Memory B cell (primary cell): Measurements from ENCODE around the gene SLC6A16.
"Not testable (repeated sequence)": the region's sequence is repeated elsewhere in the genome, so short reads cannot be mapped to it uniquely, and the experiment has no call there.

Experiments used
- ATAC-seq: fragments of 150-1000 bp; cut with Tn5 transposase; 2 replicates; pipeline ENCODE4 v1.10.0; 2021; ENCODE audit warnings: low read depth, mild to moderate bottlenecking, moderate library complexity
- DNase-seq, 2 donors: peaks; one replicate each; pipeline ENCODE4 v3.0.0; 2022; ENCODE audit warnings: low spot score in 2 of 2
- H3K27ac Mint-ChIP-seq: one replicate; pipeline ENCODE4 v1.8.0; 2022; ENCODE audit warnings: mild to moderate bottlenecking, moderate library complexity, mixed read lengths
- H3K27me3 Mint-ChIP-seq: one replicate; pipeline ENCODE4 v1.8.0; 2022; ENCODE audit warnings: mixed read lengths
- H3K36me3 Mint-ChIP-seq: one replicate; pipeline ENCODE4 v1.8.0; 2022; ENCODE audit warnings: mild to moderate bottlenecking, mixed read lengths
- H3K4me1 Mint-ChIP-seq: one replicate; pipeline ENCODE4 v1.8.0; 2022; ENCODE audit warnings: mixed read lengths
- H3K4me3 Mint-ChIP-seq: one replicate; pipeline ENCODE4 v1.8.0; 2022; ENCODE audit warnings: mild to moderate bottlenecking, moderate library complexity, mixed read lengths
- H3K9me3 Mint-ChIP-seq: one replicate; pipeline ENCODE4 v1.8.0; 2022; ENCODE audit warnings: mixed read lengths

SLC6A16 gene

DNA sequence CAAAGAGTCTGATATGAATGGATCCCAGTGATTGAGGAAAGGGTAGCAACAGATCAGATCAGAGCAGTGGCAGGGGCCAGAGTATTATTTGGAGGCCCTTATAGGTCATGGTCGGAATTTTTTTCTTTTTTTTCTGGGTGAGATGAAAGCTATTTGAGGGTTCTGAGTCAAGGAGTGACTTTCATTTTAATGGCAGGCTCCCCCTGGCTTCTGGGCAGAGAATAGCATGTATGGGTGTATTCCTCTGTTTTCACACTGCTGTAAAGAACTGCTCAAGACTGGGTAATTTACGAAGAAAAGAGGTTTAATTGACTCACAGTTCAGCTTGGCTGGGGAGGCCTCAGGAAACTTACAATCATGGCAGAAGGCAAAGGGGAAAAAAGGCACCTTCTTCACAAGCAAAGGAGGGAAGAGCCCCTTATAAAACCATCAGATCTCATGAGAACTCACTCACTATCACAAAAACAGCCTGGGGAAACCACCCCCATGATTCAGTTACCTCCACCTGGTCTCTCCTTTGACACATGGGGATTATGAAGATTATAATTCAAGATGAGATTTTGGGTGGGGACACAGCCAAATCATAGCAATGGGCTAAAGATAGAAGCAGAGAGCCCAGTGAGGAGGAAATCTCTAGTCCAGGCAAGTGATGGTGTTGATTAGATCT is 3.0 kb upstream of the SLC6A16 start:
- ATAC-seq (peak; percentile 10), DNase-seq (peak in 1 of 2 donors; percentile 33)
- Mint-ChIP-seq H3K9me3 (peaks cover 1% of the 10 kb centered on the region), H3K36me3 (peaks cover 28% of the 10 kb centered on the region), H3K27me3 (no peaks in the 10 kb centered on the region), H3K27ac (peak overlapping the region; percentile 98), H3K4me1 (peaks cover 59% of the 10 kb centered on the region), H3K4me3 (peak overlapping the region; percentile 81)

DNA sequence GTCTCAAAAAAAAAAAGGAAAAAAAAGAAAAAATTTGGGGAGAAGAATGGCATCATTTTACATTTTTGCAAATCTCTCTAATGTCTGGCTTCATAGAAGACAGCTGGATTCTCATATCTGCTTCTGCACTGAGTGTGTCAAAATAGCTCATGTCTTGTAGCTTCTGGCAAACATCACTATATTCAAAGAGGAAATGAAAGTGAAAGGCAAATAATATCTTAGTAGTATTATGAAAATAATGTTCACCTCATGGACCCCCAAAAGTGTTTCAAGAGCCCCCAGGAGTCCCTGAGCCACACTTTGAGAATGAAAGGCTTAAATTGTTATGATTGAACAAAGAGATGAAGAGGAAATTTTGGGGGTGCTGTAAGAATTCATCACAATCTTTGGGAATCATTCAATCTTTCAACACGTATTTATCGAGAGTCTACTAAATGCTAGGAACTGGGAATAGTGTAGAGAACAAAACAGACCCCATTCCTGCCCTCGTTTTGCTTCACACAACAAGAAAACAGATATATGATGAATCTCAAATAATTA is 1.2 kb upstream of the SLC6A16 start:
- H3K4me1 Mint-ChIP-seq, result peaks cover 46% of the 10 kb centered on the region
- peaks cover 33% of the 10 kb centered on the region for H3K36me3 Mint-ChIP-seq
- ATAC-seq, result peak; percentile 84
- peak overlapping the region; percentile 72 for H3K4me3 Mint-ChIP-seq
- peak in 1 of 2 donors; percentile 35 for DNase-seq
- H3K9me3 Mint-ChIP-seq, result peaks cover 1% of the 10 kb centered on the region
- no peaks in the 10 kb centered on the region for H3K27me3 Mint-ChIP-seq
- peak overlapping the region; percentile 98 for H3K27ac Mint-ChIP-seq

DNA sequence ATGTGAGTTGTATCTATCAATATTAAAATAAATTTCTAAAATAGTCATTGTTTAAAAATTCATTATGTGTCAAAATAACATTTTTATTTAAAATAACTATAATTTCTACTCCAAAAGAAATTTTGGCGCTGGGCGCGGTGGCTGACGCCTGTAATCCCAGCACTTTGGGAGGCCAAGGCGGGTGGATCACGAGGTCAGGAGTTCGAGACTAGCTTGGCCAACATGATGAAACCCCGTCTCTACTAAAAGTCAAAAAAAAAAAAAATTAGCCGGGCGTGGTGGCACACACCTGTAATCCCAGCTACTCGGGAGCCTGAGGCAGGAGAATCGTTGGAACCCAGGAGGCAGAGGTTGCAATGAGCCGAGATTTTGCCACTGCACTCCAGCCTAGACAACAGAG is 765 bp upstream of the SLC6A16 start:
- Mint-ChIP-seq H3K4me1 (peaks cover 43% of the 10 kb centered on the region), H3K27ac (peak overlapping the region; percentile 98), H3K36me3 (peaks cover 35% of the 10 kb centered on the region), H3K4me3 (peak overlapping the region; percentile 72)
- H3K27me3 Mint-ChIP-seq, H3K9me3 Mint-ChIP-seq, DNase-seq: not testable (repeated sequence)
- peak; percentile 3 for ATAC-seq

DNA sequence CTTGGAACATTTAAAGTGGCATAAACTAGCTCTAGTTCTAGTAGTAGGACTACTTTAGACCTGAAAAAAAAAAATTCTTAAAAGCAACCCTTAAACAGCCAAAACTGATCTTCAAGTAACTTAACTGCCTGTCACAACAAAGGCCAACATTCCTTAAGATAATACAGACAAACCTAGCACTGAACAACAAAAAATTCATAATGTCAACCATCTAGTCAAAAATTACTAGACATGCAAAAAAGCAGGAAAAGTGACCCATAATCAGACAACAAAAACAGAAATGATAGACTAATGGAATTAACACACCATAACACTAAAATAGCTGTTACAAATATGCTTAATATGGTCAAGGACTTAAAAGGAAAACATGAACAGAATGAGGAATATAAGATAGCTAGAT is 6.7 kb downstream of the SLC6A16 start:
- no peak overlapping the region for H3K4me3 Mint-ChIP-seq
- H3K27me3 Mint-ChIP-seq, result no peaks in the 10 kb centered on the region
- DNase-seq, result no peak
- peaks cover 36% of the 10 kb centered on the region for H3K36me3 Mint-ChIP-seq
- no peak for ATAC-seq
- peaks cover 9% of the 10 kb centered on the region for H3K9me3 Mint-ChIP-seq
- no peak overlapping the region for H3K27ac Mint-ChIP-seq
- H3K4me1 Mint-ChIP-seq, result peaks cover 18% of the 10 kb centered on the region

DNA sequence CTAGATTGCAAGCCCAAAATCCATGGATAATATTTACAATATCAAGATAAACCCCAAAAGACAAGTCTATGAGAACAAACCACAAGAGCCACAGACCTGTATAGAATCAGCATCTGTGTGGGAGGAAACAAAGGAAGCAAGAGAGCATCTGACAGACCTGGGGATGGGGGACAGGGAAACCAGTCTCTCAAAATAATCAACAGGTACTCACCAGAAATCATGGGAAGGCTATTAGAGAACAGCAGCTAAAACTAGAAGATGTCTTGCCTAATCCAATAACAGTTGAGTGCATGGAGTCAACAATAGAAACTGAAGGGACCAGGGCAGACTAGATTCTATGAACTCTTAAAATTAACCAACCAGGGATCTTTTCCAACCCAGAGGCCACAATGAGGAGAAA is 8.7 kb downstream of the SLC6A16 start:
- Mint-ChIP-seq H3K9me3 (peaks cover 9% of the 10 kb centered on the region), H3K27ac (no peak overlapping the region), H3K27me3 (no peaks in the 10 kb centered on the region), H3K36me3 (peaks cover 32% of the 10 kb centered on the region), H3K4me1 (peaks cover 20% of the 10 kb centered on the region), H3K4me3 (no peak overlapping the region)
- no peak for DNase-seq
- ATAC-seq, result no peak

- ATAC-seq (no peak), DNase-seq (no peak)
- Mint-ChIP-seq H3K9me3 (peaks cover 9% of the 10 kb centered on the region), H3K4me3 (no peak overlapping the region), H3K27me3 (no peaks in the 10 kb centered on the region), H3K4me1 (peaks cover 20% of the 10 kb centered on the region), H3K36me3 (peaks cover 39% of the 10 kb centered on the region), H3K27ac (no peak overlapping the region)
These were observed 9.9 kb downstream of the SLC6A16 start for GRCh38 chr19:49315111-49315510.

GRCh38 chr19:49309087-49309486 is 15.9 kb downstream of the SLC6A16 start:
- DNase-seq (no peak), ATAC-seq (no peak)
- Mint-ChIP-seq H3K36me3 (peaks cover 27% of the 10 kb centered on the region), H3K4me1 (peaks cover 20% of the 10 kb centered on the region), H3K4me3 (no peak overlapping the region), H3K27me3 (no peaks in the 10 kb centered on the region), H3K9me3 (no peaks in the 10 kb centered on the region), H3K27ac (peak overlapping the region; percentile 82)

DNA sequence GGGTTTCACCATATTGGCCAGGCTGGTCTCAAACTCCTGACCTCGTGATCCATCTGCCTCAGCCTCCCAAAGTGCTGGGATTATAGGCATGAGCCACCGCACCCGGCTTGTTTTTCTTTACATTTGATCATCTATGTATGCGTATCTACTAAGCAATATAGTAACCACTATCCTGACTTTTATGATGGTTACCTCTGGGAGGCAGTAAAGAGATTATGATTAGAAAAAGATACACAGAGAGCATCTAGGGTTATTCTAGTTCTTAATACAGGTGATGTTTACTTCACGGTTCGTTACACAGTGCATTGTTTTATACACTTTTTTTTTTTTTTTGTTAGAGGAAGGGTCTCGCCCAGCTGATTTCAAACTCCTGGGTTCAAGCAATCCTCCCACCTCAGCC is 18.3 kb downstream of the SLC6A16 start:
- ATAC-seq, result peak; percentile 96
- H3K4me1 Mint-ChIP-seq, result peaks cover 24% of the 10 kb centered on the region
- H3K27me3 Mint-ChIP-seq, result not testable (repeated sequence)

DNA sequence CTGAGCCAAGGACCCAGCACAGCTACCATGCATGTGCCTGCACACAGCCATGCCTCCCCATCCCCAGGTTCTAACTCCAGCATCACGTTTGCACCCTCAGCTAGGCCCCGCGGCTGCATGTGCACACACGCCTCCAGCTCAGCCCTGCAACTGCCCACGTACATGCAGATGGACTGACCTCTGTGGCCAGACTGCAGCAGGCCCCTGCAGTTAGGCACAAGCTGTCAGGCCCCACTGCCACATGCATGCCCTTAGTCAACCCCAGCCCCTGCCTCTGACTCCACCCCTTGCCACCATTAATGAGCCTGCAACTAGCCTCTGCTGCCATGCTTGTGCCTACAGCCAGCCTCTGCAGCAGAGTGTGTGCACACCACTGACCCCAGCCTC is 23.1 kb downstream of the SLC6A16 start:
- no peak for DNase-seq
- no peak overlapping the region for H3K27ac Mint-ChIP-seq
- H3K27me3 Mint-ChIP-seq, result no peaks in the 10 kb centered on the region
- H3K9me3 Mint-ChIP-seq, result peaks cover 5% of the 10 kb centered on the region
- peaks cover 19% of the 10 kb centered on the region for H3K36me3 Mint-ChIP-seq
- H3K4me1 Mint-ChIP-seq, result peaks cover 19% of the 10 kb centered on the region
- ATAC-seq, result no peak
- peak overlapping the region; percentile 11 for H3K4me3 Mint-ChIP-seq

More for the DNA sequence above, 18.3 kb downstream of the SLC6A16 start:
- H3K36me3 Mint-ChIP-seq, result peaks cover 33% of the 10 kb centered on the region
- not testable (repeated sequence) for H3K4me3 Mint-ChIP-seq, H3K9me3 Mint-ChIP-seq
- peak overlapping the region; percentile 41 for H3K27ac Mint-ChIP-seq
- peak in 1 of 2 donors; percentile 32 for DNase-seq

- Mint-ChIP-seq H3K9me3 (peaks cover 5% of the 10 kb centered on the region), H3K27ac (no peak overlapping the region), H3K27me3 (no peaks in the 10 kb centered on the region), H3K36me3 (peaks cover 19% of the 10 kb centered on the region), H3K4me1 (peaks cover 16% of the 10 kb centered on the region), H3K4me3 (peak overlapping the region; percentile 68)
- ATAC-seq (peak; percentile 100), DNase-seq (peak; percentile 82 to 83)
These were observed 23.7 kb downstream of the SLC6A16 start for GRCh38 chr19:49301165-49301865.

- DNase-seq, ATAC-seq, H3K27ac Mint-ChIP-seq, H3K9me3 Mint-ChIP-seq, H3K4me3 Mint-ChIP-seq, H3K27me3 Mint-ChIP-seq: not testable (repeated sequence)
- Mint-ChIP-seq H3K36me3 (peaks cover 13% of the 10 kb centered on the region), H3K4me1 (peaks cover 14% of the 10 kb centered on the region)
These were observed 26.3 kb downstream of the SLC6A16 start for GRCh38 chr19:49298653-49299052.

- DNase-seq (no peak), ATAC-seq (no peak)
- peaks cover 12% of the 10 kb centered on the region for H3K4me1 Mint-ChIP-seq
- peaks cover 9% of the 10 kb centered on the region for H3K36me3 Mint-ChIP-seq
- H3K27me3 Mint-ChIP-seq, result no peaks in the 10 kb centered on the region
- no peaks in the 10 kb centered on the region for H3K9me3 Mint-ChIP-seq
- H3K27ac Mint-ChIP-seq, result no peak overlapping the region
- no peak overlapping the region for H3K4me3 Mint-ChIP-seq
These were observed 27.6 kb downstream of the SLC6A16 start for GRCh38 chr19:49297403-49297802.

DNA sequence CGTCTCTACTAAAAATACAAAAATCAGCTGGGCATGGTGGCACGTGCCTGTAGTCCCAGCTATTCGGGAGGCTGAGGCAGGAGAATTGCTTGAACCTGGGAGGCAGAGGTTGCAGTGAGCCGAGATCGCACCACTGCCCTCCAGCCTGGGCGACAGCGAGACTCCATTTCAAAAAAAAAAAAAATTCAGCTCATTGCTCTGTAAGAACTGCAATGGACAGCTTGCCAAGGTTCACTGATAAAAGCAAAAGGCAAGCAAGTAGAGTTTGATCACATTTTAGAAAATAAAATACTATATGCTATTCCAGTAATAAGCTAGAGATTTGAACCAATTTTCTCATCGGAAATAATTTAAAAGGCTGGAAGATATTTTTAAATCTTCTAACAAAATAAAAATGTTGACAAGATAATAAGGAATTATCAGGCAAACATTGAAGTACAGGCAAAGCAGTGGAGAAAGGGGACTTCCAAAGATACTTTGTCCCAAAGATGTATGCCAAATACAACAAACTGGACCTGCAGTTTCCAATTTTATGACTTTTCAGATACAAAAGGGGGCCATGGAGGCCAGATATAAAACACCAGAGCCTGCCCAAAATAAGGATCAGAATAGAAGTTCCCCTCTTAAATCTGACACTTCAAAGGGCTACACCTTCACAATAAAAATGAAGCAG is 29.6 kb downstream of the SLC6A16 start:
- Mint-ChIP-seq H3K4me1 (peaks cover 1% of the 10 kb centered on the region), H3K4me3 (no peak overlapping the region), H3K36me3 (peaks cover 7% of the 10 kb centered on the region), H3K27me3 (no peaks in the 10 kb centered on the region), H3K9me3 (no peaks in the 10 kb centered on the region), H3K27ac (no peak overlapping the region)
- DNase-seq, result no peak
- ATAC-seq, result no peak

DNA sequence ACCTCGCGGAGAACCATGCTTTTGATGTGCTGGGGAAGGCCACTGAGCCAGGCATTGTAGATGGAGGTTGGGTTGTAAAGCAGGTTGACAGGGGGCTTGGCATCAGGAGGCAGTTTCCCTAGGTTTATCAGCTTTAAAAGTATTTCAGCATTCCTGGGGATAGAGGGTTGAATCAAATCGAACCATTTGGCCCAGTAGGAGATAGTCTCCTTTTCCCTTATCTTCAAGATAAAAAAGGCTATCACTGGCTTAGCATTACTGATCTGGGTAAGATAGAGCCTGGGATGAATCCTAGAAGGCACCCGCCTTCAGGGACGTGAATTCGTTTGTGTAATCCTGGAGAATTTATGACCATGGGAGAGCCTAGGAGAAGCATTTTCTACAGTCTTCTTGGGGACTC is 30.6 kb downstream of the SLC6A16 start:
- no peak overlapping the region for H3K4me3 Mint-ChIP-seq
- H3K36me3 Mint-ChIP-seq, result peaks cover 7% of the 10 kb centered on the region
- H3K4me1 Mint-ChIP-seq, result no peaks in the 10 kb centered on the region
- H3K27me3 Mint-ChIP-seq, result no peaks in the 10 kb centered on the region
- no peak for ATAC-seq
- no peak overlapping the region for H3K27ac Mint-ChIP-seq
- no peaks in the 10 kb centered on the region for H3K9me3 Mint-ChIP-seq
- no peak for DNase-seq
